Measurements from ENCODE around the gene SLC28A3.

Gene SLC28A3

DNA sequence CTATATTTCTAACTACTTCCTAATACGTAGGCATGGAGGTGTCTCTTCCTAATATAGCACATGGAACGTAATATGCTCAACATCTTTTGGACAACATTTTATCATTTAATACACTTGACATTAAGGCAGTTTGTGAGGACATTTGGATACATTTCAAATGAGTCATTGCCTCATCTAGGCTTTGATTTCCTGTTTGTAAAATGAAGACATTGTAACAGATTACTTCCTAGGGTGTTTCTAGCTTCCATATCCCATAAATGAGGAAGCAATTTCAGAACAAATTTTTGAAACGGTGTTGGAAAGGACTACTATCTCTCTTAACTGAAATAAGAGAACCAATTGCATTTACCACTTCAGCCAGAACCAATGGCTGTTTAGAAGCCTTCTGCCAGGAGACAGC, 38.7 kb downstream of the SLC28A3 start:
- no peak for DNase-seq (ENCODE audit: low read depth in 2 of 2, low spot score in 1 of 2)

GRCh38 chr9:84300271-84300670, 40.3 kb downstream of the SLC28A3 start:
- no peak for DNase-seq (ENCODE audit: low read depth in 2 of 2, low spot score in 1 of 2)

DNA sequence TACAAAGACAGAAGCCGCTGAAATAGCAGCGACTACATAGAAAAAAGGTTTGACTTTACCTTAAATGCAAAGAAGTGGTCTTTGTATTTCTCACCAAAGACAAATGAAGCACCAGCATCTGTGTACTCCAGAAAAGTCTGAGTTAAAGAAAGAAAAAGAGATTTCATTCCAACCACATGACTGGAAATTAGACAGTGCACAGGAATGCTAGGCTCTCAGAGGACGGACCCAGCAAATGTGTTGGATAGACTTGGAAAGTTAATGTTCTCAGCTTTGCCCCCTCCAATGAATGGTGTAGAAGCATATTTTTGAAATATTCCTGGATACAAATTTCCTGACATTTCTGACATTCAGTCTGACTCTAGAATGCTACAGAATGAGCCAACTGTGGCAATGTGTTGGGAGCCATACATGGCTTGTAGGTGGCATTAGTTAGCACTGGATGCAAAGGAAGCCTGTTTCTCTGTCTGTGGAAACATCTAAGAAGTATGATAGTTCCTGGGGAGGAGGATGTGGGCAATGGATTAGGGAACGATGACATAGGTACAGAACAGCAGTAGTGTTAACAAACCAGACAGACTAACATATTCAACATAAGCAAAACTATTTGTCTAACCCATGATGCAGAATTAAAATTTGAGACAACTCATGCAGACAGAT, 43.3 kb downstream of the SLC28A3 start:
- DNase-seq (ENCODE audit: low read depth in 2 of 2, low spot score in 1 of 2) = no peak

DNA sequence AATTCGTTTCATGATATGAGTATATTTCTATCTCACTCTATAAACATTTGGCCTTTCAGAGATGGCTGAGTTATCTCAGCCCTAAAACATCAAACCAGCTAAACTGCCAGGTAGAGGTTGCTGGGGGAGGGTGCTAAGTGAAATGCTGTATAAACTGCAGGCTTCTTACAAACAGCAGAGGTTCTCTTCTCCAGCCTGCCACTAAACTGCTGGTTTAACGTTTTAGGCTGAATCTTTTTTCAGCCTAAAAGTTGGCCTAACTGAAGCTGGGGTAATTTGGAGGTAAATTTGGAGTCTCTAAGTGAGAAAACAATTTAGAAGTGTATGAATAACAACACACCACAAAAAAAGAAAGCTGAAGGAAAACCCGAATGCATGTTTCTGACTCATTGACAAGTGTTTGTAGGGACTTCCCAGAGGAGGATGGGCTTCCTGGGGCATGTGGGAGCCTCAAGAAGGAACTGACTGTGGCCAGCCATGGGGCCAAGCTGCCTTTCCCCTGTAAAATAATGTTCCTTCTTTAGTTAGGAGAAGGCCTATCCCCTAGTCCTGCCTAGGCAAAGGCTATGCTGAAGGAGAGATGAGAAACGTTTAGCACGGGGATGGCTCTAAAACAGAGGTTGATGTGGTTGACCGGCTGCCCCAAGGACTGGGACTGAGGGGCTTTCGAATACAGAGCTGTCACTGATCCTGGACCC, 44.3 kb downstream of the SLC28A3 start:
- no peak for DNase-seq (ENCODE audit: low read depth in 2 of 2, low spot score in 1 of 2)

DNA sequence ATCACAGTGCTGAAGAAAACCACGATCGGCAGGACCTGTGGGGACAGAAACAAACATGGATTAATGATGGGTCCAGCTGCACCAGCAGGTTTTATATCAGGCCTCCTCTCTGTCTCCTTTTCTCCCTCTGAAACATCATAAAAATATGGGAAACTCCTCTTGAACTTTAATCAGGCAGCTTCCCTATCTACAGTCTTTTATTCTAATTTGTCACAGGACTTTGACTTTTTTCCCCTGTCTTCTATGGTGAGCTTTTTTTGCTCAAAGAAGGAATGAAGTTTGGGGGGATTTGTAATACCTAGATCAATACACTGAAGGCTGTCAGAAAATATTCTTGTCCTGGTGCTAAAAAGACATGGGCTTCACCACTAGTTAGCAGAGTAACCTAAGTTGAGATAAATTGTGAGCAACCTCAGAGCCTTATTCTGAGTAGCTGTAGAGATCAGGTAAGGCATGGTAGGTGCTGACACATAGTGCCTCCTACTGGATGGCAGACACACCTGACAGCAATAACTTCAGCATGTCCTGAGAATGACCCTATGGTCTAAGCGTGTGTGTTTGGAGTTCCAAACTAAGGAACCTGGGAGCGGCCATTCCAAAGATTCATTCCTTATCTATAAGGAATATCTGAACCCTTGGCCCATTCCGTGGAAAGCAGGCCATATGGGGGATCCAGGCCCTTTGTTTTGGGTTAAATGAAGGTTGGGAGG, 46.2 kb downstream of the SLC28A3 start:
- no peak for DNase-seq (ENCODE audit: low read depth in 2 of 2, low spot score in 1 of 2)

DNA sequence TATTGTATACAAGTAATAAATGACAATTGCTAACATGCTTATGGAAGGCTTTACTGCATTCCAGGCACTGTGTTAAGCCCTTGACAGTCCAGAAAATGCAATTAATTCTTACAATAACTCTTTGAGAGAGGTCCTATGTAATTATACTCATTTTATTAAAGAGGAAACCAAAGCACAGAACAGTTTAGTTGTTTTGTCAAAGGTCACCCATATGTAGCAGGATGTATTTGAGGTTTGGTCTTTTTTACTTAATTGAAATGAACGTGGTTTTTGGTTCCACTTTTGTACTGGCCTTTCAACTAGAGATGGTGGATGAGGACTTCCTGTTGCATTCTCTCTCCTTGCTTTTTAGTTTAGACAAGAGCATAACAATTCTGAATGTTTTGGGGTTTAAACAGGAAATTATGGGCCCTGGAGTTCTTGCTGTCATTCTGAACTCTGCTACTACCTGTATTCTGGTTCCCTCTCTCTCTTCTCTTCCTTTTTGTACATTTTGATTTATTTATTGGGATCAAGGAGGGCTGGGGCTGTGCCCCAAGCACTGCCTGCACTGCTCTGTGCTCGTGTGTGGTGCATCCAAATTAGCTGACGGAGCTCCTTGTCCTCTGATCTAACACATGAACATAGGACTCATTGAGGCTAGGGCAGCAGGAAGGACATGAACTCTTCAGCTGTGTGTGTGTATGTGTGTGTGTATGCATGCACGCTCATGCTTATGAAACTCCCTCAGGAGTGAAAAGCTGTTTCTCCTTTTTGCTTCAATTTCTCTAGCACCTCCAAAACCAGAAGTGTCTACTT, 47.4 kb downstream of the SLC28A3 start:
- no peak for DNase-seq (ENCODE audit: low read depth in 2 of 2, low spot score in 1 of 2)

DNA sequence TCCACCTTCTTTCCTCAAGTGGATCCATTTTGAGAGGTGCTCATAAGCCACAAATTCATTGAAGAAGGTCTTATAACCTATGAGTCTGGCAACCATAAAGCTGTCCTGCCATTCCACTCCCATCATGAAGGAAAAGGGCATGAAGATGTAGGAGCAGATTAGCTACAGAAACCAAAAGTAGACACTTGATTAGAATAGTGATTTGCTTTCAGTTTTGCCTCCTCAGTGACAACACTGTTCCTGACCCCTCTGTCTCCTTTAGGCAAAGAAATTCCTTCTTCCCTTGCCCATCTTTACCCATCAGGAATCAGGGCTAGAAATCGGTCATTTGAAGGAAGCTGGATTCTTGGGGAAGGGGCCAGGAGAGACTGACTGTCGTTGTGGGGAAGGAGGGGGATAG, 55.2 kb downstream of the SLC28A3 start:
- DNase-seq (ENCODE audit: low read depth in 2 of 2, low spot score in 1 of 2) = no peak

DNA sequence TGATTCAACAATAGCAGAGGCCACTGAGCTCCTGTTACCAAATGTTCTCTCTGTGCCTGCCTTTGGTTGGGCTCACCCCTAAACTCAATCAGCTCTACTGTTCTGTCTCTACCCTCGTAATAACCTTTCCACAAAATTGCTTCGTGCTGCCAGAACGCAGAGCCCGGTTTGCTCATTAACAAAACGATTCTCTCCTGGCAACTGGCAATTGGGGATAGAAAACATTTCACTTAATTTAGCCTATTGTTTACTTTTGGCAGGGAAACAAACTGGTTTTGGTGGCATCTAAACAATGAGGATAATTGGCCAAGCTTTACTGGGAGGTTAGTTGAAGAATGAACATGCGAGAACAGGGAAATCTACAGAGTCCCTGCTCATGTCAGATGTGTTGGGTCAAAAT, 56.6 kb downstream of the SLC28A3 start:
- DNase-seq (ENCODE audit: low read depth in 2 of 2, low spot score in 1 of 2) = no peak

GRCh38 chr9:84278130-84278529, 62.4 kb downstream of the SLC28A3 start:
- DNase-seq (ENCODE audit: low read depth in 2 of 2, low spot score in 1 of 2) = no peak

DNA sequence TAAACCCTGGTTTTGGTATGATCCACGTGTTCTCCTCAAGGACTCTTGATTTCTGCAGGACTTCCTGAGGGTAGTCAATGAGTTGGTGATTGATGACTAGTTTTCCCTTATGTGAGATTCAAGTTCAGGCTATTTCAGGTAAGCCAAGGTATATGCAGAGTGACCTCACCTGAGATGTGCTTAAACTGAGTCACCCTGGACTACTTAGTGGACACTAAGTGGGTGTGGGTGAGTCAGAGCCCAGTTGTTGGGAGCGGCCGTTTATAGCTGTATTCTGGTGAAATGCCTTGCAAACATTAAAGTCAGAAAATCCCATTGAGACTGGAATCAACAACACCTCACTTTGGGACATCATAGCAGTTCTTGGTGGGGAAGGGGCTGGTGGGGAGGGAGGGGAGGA, 62.9 kb downstream of the SLC28A3 start:
- no peak for DNase-seq (ENCODE audit: low read depth in 2 of 2, low spot score in 1 of 2)

GRCh38 chr9:84276741-84277140, 63.8 kb downstream of the SLC28A3 start:
- DNase-seq (ENCODE audit: low read depth in 2 of 2, low spot score in 1 of 2) = no peak

DNA sequence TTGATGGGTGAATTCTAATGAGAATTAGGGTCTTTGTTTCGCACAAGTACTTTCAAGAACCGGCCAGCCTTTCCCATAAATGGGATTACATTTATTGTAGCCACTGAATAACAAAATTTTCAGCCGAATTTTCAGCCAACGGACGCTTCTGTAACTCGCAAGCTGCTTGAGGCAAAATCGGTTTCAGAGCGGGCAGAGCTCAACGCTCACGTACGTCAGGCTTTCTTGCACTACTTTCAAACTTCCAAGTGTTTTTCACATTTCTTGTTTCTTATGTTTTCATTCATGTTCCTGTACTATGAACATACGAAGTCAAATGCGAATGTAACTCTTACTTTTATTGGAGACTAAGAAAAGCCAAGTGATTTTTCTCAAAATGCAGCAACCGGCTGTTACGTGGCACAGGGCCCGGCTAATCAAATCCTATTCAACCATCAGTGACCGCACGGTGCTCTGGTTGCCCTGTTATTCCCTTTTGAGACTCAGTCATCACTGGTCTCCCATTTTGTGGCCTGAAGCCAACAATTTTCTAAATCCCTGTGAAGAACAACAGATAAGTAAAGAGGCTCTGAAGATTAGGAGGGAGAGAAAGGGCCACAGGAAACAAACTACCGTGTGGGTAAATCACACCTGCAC, 68.5 kb downstream of the SLC28A3 start:
- DNase-seq (ENCODE audit: low read depth in 2 of 2, low spot score in 1 of 2) = no peak

DNA sequence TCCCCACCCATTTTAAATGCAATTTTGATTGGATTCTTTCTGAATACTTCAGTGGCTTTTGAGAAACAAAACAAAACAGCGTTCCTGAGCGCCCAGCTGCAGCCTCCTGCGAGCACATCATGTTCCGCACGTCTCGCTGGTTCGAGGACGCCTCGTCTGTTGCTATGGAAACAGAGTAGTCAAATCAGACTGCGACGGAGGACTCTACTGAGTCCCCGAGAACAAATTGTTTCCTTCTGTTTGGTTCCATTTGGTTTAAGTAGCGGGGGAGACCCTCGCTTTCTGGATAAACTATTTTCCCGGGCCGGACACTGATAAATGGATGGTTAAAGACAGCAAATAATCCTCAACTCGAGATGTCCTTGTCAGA, 69.0 kb downstream of the SLC28A3 start:
- peak in 1 of 2 donors; percentile 3 for DNase-seq (ENCODE audit: low read depth in 2 of 2, low spot score in 1 of 2)

- DNase-seq (ENCODE audit: low read depth in 2 of 2, low spot score in 1 of 2) = no peak
Measured at GRCh38 chr9:84270847-84271530, 69.6 kb downstream of the SLC28A3 start.

- DNase-seq (ENCODE audit: low read depth in 2 of 2, low spot score in 1 of 2) = no peak
Measured at GRCh38 chr9:84266087-84266561, 74.4 kb downstream of the SLC28A3 start.

- no peak for DNase-seq (ENCODE audit: low read depth in 2 of 2, low spot score in 1 of 2)
Measured at GRCh38 chr9:84264307-84265029, 76.1 kb downstream of the SLC28A3 start.

DNA sequence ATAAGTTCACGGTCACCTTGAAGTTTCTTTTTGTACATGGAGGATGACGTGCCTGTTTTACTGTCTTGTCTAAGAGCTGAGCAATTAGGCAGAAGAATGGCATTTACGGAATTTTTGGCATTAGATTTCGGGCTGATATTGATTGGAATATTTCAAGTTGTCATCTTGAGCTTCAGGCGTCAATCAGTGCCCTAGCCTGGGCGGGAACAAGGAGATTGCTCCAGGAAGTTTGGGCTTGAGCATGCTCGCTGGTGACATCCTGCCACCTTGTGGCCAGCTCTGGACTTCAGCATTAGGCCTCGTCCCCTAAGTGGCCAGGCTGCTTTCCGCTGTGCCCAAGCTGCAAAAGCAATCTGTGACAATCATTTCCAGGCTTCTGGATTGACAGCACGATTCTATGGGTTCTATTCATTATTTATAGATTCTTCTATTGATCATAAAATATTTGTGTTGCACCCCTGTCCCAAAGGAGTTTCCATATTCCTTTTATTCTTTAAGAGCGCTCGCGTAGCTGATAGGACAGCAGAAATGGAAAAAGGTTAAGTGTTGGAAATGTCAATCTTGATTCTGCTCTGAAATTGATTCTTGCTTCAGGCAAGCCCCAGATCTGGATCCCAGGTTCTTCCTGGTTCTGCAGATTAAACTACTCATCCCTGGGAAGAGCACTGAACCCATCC, 79.3 kb downstream of the SLC28A3 start:
- no peak for DNase-seq (ENCODE audit: low read depth in 2 of 2, low spot score in 1 of 2)

DNA sequence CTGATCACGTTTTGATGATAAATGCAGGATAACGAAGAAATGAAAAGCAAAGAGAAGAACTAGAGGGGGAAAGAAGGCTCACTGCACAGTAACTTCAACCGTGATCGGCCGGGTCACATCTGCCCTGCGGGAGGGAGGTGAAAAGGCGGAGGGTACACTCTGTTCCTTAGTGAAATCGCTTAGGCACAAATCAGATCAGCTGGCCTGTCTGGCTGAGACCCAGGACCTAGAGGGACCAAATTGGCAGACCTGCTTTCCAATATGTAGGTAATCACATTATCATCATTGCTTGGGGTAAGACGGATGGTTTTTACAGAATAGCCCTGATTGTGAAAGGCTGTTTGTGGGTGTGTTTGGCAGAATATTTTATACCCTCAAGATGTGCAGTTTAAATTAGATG, 82.2 kb downstream of the SLC28A3 start:
- DNase-seq (ENCODE audit: low read depth in 2 of 2, low spot score in 1 of 2) = no peak

DNA sequence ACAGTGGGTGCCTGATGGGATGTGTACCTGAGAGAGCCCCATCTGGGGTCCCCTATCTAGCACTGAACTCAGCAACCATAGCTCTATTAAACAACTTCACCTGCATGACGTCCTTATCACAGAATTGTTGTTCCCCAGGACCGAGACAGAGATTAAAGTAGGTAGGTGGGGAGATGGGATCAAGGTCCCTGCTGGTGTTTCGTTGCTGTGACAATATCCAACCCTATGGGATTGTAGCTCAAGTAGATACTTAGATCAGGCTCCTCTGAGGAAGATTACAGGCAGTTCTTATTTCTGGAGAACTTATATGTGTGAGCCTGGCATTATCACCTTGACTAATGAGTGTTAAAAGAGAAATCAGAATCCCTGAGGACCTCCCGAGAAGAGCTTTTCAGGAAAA, 84.9 kb downstream of the SLC28A3 start:
- DNase-seq (ENCODE audit: low read depth in 2 of 2, low spot score in 1 of 2) = no peak
